ENCODE measurements around the gene PBX2.

DNA sequence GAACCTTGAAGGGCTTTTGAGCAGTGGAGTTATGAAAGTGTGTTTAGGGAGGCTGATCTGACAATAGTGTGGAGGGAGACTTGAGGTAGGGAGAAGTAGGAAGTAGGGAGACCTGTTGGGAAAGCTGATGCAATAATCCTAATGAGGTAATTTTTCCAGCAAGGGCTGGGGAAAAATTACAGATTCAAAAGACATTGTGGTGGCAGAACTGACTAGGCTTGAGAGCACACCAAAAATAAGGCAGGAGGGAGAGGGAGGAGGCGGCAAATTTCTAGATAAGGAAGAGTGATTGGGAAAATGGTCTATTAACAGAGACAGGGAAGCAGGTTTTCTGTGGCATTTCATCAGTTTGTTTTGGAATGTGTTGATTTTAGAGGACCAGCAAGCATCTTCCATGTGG lies 43.7 kb downstream of the PBX2 start:
- TF ChIP-seq POLR2A (IDR thresholded peaks at IDR 0.05), result no peak
- no peak for TF ChIP-seq CTCF (IDR thresholded peaks at IDR 0.05)
- TF ChIP-seq POLR2AphosphoS5 (IDR thresholded peaks at IDR 0.05), result no peak

All from breast epithelium (tissue), 3 donors.